EL (cell line): ENCODE results near the gene CATSPER4.
A peak's percentile ranks its signal among the peaks of the same experiment; 100 is the strongest.
"Not testable (repeated sequence)": the region's sequence is repeated elsewhere in the genome, so short reads cannot be mapped to it uniquely, and the experiment has no call there.

Experiments used
- DNase-seq: peaks from one replicate; pipeline ENCODE4 v3.0.0-alpha.2; 2016

CATSPER4 gene

GRCh38 chr1:26197301-26197700 is 6.9 kb downstream of the CATSPER4 start:
- no peak for DNase-seq

DNA sequence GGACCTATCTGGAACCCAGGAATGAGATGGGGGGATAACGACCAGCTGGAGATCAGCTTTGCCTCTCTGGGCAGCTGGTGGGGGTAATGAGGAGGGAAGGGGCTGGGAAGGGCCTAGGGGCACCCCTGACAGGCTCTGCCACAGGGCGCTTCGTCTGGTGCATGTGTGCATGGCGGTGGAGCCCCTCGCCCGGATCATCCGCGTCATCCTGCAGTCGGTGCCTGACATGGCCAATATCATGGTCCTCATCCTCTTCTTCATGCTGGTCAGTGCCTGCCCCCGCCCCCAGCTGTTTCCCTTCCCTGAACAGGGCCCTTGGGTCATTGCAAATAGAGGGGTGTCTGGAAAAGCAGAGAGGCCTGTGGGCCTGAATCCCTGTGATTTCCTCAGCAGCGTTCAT is 7.4 kb downstream of the CATSPER4 start:
- no peak for DNase-seq

- no peak for DNase-seq
Measured at GRCh38 chr1:26200413-26200812, 10.0 kb downstream of the CATSPER4 start.

DNA sequence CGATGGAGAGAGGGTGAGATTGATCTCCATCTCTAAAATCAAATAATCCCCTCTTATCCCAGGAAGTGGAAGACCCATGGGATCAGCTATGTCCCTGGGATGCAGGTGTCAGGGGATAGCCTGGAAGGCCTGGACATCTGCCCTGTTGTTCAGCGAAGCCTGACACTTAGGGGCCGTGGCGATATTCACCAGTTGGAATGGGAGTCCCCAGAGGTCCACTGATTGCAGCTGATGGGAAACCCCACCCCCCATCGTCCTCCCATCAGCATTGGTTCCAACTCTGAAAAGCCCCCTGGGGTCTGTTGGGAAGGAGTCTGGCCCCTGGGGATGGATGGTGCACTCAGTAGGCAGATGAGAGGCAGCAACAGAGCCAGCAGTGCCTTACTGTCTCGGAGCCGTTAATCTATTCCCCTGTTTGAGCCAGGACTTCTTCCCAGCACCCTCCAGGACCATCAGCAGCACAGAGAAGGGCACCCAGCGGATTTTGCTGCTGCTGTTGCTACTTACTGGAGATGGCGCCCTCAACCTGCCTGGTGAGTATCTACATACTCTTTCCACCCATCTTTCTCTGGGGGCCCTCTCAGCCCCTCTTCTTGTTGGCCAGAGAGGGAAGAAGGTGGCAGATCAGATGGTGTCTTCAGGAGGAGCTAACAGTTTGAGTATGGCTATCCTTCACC is 13.4 kb downstream of the CATSPER4 start:
- DNase-seq: no peak

- DNase-seq: no peak
Measured at GRCh38 chr1:26210147-26210870, 19.9 kb downstream of the CATSPER4 start.

DNA sequence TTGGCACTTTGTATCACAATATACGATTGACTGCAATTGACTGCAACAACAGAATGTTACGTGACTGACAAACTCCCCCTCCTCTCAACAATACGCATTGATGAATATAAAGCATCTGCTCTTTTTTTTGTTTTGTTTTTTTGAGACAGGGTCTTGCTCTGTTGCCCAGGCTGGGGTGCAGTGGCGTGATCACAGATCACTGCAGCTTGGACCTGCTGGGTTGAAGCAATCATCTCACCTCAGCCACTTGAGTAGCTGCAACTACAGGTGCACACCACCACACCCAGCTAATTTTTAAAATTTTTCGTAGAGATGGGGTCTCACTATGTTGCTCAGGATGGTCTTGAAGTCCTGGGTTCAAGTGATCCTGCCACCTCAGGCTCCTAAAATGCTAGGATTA is 22.3 kb downstream of the CATSPER4 start:
- no peak for DNase-seq

DNA sequence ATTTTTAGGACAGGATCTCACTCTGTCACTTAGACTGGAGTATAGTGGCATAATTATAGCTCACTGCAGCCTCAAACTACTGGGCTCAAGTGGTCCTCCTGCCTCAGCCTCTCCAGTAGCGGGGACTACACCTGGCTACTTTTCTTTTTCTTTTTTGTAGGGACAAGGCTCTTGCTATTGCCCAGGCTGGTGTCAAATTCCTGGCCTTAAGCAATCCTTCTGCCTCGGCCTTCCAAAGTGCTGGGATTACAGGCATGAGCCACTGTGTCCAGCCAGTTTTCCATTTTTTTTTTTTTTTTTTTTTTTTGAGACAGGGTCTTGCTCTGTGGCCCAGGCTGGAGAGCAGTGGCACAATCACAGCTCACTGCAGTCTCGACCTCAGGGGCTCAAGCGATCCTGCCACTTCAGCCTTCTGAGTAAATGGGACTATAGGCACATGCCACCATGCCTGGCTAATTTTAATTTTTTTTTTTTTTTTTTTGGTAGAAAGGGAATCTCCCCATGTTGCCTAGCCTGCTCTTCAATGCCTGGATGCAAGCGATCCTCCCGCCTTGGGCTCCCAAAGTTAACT is 23.0 kb downstream of the CATSPER4 start:
- no peak for DNase-seq

- DNase-seq: no peak
Measured at GRCh38 chr1:26215246-26215645, 24.8 kb downstream of the CATSPER4 start.

GRCh38 chr1:26218906-26219494 is 28.6 kb downstream of the CATSPER4 start:
- no peak for DNase-seq

DNA sequence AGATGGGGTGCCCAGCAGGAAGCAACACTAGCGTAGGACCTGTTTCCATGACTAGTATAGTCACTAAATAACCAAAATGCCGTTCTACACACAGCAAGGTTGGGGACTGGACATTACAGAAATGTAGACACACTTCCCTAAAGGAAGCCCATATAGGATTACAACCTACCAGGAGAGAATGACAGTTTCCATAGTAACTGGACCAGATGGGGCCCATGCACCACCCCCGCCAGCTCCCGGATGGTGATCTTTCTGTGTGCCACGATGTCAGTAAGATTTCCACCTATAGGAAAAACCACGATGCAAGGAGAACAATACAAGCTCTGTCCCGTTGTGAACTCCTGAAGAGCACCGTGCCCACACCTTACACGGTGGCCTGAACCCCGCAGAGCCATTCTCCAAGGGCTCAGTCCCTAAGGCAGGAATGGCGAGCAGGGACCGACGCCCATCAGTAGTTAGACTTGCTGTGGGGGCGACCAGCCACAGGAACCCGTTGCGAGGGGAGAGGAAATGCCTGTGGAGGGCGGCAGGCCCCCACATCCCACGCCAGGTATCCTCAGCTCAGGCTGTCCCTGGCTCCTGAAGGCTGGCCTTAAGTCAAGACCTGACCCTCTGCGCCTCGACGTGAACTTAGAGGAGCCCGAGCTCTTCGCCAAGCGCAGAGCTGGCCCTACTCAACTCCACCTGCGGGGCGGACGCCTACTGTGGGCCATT is 30.0 kb downstream of the CATSPER4 start:
- DNase-seq: no peak

GRCh38 chr1:26221094-26221493 is 30.7 kb downstream of the CATSPER4 start:
- DNase-seq: no peak

GRCh38 chr1:26224606-26225005 is 34.2 kb downstream of the CATSPER4 start:
- no peak for DNase-seq

DNA sequence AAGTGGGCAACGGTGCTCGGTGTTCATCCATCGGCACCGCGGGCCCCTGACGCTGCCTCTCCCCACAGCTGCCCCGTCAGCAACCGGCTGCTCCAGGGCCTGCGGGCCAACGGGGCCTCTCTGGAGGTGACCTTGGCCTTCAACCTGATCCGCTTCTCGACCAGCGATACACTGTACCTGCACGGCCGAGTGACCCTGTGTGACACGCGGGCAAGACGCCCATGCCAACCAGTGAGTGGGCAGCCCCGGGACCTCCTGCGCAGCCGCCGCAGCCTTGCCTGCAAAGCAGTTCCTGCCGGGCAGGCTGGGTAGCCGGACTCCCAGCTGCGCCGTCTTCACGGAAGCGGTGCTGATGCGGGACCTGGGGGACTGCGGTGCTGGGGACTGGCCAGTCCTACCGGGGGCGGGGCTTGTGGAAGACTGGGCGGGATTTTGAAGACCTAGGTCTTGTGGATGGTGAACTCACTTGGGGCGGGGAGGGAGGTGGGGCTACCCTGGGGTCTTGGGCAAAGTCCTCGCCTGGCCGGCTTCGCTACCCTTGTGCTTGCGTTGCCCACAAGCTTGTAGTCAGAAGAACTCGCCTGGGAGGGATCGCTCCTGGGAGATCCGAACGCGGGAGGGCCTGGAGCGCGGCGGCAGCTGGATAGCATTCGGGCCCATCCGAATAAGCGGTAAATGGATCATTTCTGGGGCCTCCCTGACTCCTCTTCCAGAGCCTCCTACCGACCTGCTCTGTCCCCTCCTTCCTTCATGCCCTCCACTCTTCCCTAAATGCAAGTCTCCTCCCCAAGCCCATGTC is 34.8 kb downstream of the CATSPER4 start:
- DNase-seq: peak; percentile 49

DNA sequence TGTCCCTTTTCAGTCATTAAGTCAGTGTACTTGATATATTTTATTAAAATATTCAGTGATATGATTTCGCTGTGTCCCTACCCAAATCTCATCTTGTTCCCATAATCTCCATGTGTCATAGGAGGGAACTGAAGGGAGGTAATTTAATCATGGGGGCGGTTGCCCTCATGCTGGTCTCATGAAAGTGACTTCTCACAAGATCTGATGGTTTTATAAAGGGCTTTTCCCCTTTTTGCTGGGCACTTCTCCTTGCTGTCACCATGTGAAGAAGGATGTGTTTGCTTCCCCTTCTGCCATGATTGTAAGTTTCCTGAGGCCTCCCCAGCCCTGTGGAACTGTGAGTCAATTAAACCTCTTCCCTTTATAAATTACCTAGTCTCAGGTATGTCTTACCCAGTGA is 40.3 kb downstream of the CATSPER4 start:
- not testable (repeated sequence) for DNase-seq

- DNase-seq: peak; percentile 97
Measured at GRCh38 chr1:26233903-26234643, 43.7 kb downstream of the CATSPER4 start, which contains the start of gene CEP85. Gene CEP85 (plus strand): TSS chr1:26234200. CDS start chr1:26239784, 5,584 bp downstream.

GRCh38 chr1:26234644-26235370 is 44.4 kb downstream of the CATSPER4 start:
- DNase-seq: peak; percentile 50

DNA sequence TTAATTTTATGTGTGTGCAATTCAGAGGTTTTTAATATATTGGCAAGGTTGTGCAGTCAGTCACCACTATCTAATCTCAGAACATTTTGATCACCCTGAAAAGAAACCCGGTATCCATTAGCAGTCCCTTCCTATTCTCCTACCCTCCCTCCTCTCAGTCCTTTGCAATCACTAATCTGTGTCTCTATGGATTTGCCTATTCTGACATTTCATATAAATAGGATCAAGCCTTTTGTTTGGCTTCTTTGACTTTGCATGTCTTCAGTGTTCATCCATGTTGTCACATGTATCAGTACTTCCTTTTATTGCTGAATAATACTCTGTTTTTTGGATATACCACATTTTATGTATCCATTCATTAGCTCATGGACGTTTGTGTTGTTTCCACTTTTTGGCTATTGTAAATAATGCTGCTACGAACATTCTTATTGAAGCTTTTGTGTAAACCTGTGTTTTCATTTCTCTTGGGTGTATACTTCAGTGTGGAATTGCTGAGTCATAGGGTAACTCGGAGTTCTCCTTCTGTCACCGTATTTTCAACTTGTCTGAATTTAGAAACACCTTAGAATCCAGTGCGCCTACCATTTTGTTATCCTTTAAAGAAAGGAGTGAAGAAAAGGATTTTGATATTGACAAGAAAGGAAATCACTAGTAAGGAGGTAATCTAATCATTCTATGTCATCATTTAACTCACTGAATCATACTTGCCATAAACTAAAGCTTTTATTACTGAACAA is 47.0 kb downstream of the CATSPER4 start:
- DNase-seq: peak; percentile 8

- DNase-seq: peak; percentile 45
Measured at GRCh38 chr1:26239936-26240335, 49.5 kb downstream of the CATSPER4 start.
